DND-41 (cell line): ENCODE results near the gene TSPAN7.

Experiments
- ATAC-seq: fragments of 200-7000 bp; cut with Tn5 transposase; 3 replicates; pipeline ENCODE4 v1.9.1; 2021; ENCODE audit warnings: low read depth; ENCODE audit not compliant: insufficient read depth
- DNase-seq: peaks from one replicate; pipeline ENCODE4 v3.0.0-alpha.2; 2020
- H2AFZ ChIP-seq: 2 replicates; pipeline ENCODE4 v1.6.0; 2012; ENCODE audit warnings: low read depth, low read length
- H3K27ac ChIP-seq: 2 replicates; pipeline ENCODE4 v1.5.1; 2012; ENCODE audit warnings: low read length, inconsistent platforms
- H3K27me3 ChIP-seq: fragments of 200-600 bp; sonication (generic); 2 replicates; pipeline ENCODE4 v1.6.0; 2012; ENCODE audit warnings: low read length, mild to moderate bottlenecking, inconsistent platforms; ENCODE audit not compliant: insufficient read depth, poor library complexity
- H3K36me3 ChIP-seq: 2 replicates; pipeline ENCODE4 v1.5.1; 2012; ENCODE audit warnings: low read length, inconsistent platforms; ENCODE audit not compliant: insufficient read depth
- H3K4me1 ChIP-seq: 2 replicates; pipeline ENCODE4 v1.5.1; 2012; ENCODE audit warnings: mild to moderate bottlenecking, low read length; ENCODE audit not compliant: insufficient read depth
- H3K4me2 ChIP-seq: 2 replicates; pipeline ENCODE4 v1.6.0; 2012; ENCODE audit warnings: mild to moderate bottlenecking, moderate library complexity, low read length, inconsistent platforms; ENCODE audit not compliant: insufficient read depth
- H3K4me3 ChIP-seq, 2 experiments: fragments of 200-600 bp in 1 of 2; shearing (Covaris generic) in 1 of 2; 2 replicates each; pipeline ENCODE4 v1.5.1; 2012 to 2016; ENCODE audit warnings: inconsistent platforms in 2 of 2, low read length in 2 of 2, mild to moderate bottlenecking in 2 of 2, low read depth in 1 of 2, moderate library complexity in 1 of 2
- H3K79me2 ChIP-seq: 2 replicates; pipeline ENCODE4 v1.6.0; 2012; ENCODE audit warnings: low read length, inconsistent platforms; ENCODE audit not compliant: insufficient read depth
- H3K9ac ChIP-seq: 2 replicates; pipeline ENCODE4 v1.6.0; 2012; ENCODE audit warnings: low read depth, mild to moderate bottlenecking, inconsistent platforms, low read length, moderate library complexity
- H3K9me3 ChIP-seq: 2 replicates; pipeline ENCODE4 v1.5.1; 2012; ENCODE audit warnings: low read length, moderate library complexity, mild to moderate bottlenecking, inconsistent platforms; ENCODE audit not compliant: insufficient read depth, severe bottlenecking
- H4K20me1 ChIP-seq: 2 replicates; pipeline ENCODE4 v1.6.0; 2012; ENCODE audit warnings: low read length; ENCODE audit not compliant: insufficient read depth
- CTCF ChIP-seq: IDR thresholded peaks from 2 replicates; pipeline ENCODE4 v1.5.1; 2012; ENCODE audit warnings: borderline replicate concordance, low read length, moderate library complexity, mild to moderate bottlenecking; ENCODE audit not compliant: poor library complexity, severe bottlenecking; ENCODE audit errors: extremely low read depth
- EZH2 ChIP-seq: IDR thresholded peaks from 3 replicates; pipeline ENCODE4 v1.6.1; 2012; ENCODE audit warnings: borderline replicate concordance, low read depth, mild to moderate bottlenecking, moderate library complexity, low read length, inconsistent platforms; ENCODE audit not compliant: severe bottlenecking

TSPAN7 gene

GRCh38 chrX:38627683-38628082 lies 66.3 kb downstream of the TSPAN7 start:
- TF ChIP-seq EZH2 (no peak), CTCF (peak; percentile 66)
- H3K4me2 ChIP-seq, result no peak overlapping the region
- H3K27me3 ChIP-seq, result no peaks in the 10 kb centered on the region
- no peaks in the 10 kb centered on the region for H3K79me2 ChIP-seq
- H3K9ac ChIP-seq, result no peak overlapping the region
- no peak overlapping the region for H3K27ac ChIP-seq
- DNase-seq (peak; percentile 37), ATAC-seq (peak; percentile 87)
- peaks cover 9% of the 10 kb centered on the region for H3K4me1 ChIP-seq
- no peaks in the 10 kb centered on the region for H3K9me3 ChIP-seq
- H3K36me3 ChIP-seq, result no peaks in the 10 kb centered on the region
- H2AFZ ChIP-seq, result no peak overlapping the region
- no peak overlapping the region for H3K4me3 ChIP-seq
- H4K20me1 ChIP-seq, result no peaks in the 10 kb centered on the region

GRCh38 chrX:38628587-38628986 lies 67.2 kb downstream of the TSPAN7 start:
- DNase-seq, result no peak

GRCh38 chrX:38632516-38632915 lies 71.2 kb downstream of the TSPAN7 start:
- ATAC-seq (no peak), DNase-seq (no peak)
- H3K9ac ChIP-seq, result no peak overlapping the region
- H3K9me3 ChIP-seq, result no peaks in the 10 kb centered on the region
- no peaks in the 10 kb centered on the region for H4K20me1 ChIP-seq
- no peaks in the 10 kb centered on the region for H3K36me3 ChIP-seq
- no peak overlapping the region for H2AFZ ChIP-seq
- H3K79me2 ChIP-seq, result no peaks in the 10 kb centered on the region
- TF ChIP-seq CTCF (no peak), EZH2 (no peak)
- H3K27me3 ChIP-seq, result no peaks in the 10 kb centered on the region
- H3K4me2 ChIP-seq, result no peak overlapping the region
- H3K4me1 ChIP-seq, result peaks cover 11% of the 10 kb centered on the region
- H3K27ac ChIP-seq, result no peak overlapping the region
- no peak overlapping the region for H3K4me3 ChIP-seq

More at GRCh38 chrX:38628587-38628986, 67.2 kb downstream of the TSPAN7 start:
- H3K9me3 ChIP-seq, result no peaks in the 10 kb centered on the region
- no peaks in the 10 kb centered on the region for H3K79me2 ChIP-seq
- no peaks in the 10 kb centered on the region for H4K20me1 ChIP-seq
- TF ChIP-seq EZH2, result no peak
- no peak for TF ChIP-seq CTCF
- no peak overlapping the region for H2AFZ ChIP-seq
- H3K4me3 ChIP-seq, result no peak overlapping the region
- H3K4me1 ChIP-seq, result 0 out of 2 replicates have a peak, but pooled peaks cover 2% of the 10 kb centered on the region
- H3K27ac ChIP-seq, result no peak overlapping the region
- ATAC-seq, result no peak
- H3K4me2 ChIP-seq, result no peak overlapping the region
- no peak overlapping the region for H3K9ac ChIP-seq
- no peaks in the 10 kb centered on the region for H3K36me3 ChIP-seq
- H3K27me3 ChIP-seq, result no peaks in the 10 kb centered on the region

GRCh38 chrX:38634665-38635064 lies 73.3 kb downstream of the TSPAN7 start:
- Histone ChIP-seq H3K27me3 (no peaks in the 10 kb centered on the region), H3K9ac (no peak overlapping the region), H3K4me2 (no peak overlapping the region), H2AFZ (no peak overlapping the region), H3K9me3 (no peaks in the 10 kb centered on the region), H3K27ac (no peak overlapping the region), H4K20me1 (no peaks in the 10 kb centered on the region), H3K79me2 (no peaks in the 10 kb centered on the region), H3K4me3 (no peak overlapping the region), H3K36me3 (no peaks in the 10 kb centered on the region), H3K4me1 (peaks cover 11% of the 10 kb centered on the region)
- ATAC-seq (peak; percentile 17; the same call in 1 of the 3 replicates), DNase-seq (peak; percentile 12)
- no peak for TF ChIP-seq CTCF
- TF ChIP-seq EZH2, result no peak
